ENCODE measurements around the gene ERBB2.

The ERBB2 gene

DNA sequence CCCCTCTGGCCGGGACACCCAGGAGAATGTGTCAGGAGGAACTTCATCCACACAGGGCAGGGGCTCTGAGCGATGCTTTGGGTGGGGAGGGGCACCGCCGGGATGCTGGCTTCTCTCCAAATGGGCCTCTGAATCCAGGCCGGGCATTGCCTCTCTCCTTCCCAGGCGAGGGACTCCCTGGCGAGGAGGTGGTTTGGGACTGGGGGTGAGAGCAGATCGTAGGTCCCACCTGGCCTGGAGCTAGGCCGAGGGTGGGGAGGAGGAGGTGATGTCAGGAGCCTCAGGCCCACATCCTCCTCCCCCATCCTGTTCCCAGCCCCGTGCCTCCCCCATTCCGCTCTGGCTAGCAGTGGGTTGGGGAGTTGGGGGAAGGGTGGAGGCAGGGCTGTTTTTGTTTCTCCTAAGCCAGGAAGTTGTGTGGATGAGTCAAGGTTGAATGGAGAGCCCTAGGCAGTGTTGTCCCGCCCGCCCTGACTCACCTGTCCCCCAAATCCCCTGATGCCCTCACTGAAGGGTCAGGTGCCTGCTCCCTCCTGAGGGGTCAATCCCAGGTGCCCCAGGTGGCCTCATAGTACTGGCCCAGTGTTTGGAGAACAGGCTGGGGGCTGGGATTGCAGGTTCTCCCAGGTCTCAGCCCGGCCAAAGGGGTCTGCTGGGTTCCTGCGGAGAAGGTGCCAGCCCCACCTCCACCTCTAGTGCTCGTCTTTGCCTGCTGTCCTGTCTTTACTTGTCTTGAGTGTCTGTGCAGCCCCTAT is 40.7 kb downstream of the ERBB2 start:
- H4K5ac ChIP-seq (ENCODE audit: low read length), result no peak overlapping the region
- peaks cover 2% of the 10 kb centered on the region for H3K36me3 ChIP-seq (ENCODE audit: control insufficient read depth, insufficient read depth, low read length)
- H3K4me1 ChIP-seq (ENCODE audit: control insufficient read depth, low read depth, low read length), result no peaks in the 10 kb centered on the region
- DNase-seq, result peak; percentile 96
- H3K23ac ChIP-seq (ENCODE audit: low read length), result no peak overlapping the region
- no peak overlapping the region for H2BK120ac ChIP-seq (ENCODE audit: low read depth, low read length)
- H2BK15ac ChIP-seq (replicated peaks; ENCODE audit: low read depth), result no peak overlapping the region
- H3K9ac ChIP-seq (ENCODE audit: low read length), result peak overlapping the region; percentile 63
- H3K79me2 ChIP-seq (ENCODE audit: control insufficient read depth, insufficient read depth, low read length), result peaks cover 4% of the 10 kb centered on the region
- no peak overlapping the region for H4K8ac ChIP-seq (ENCODE audit: low read depth, low read length)
- peak overlapping the region; percentile 51 for H3K27ac ChIP-seq (ENCODE audit: low read depth, low read length)
- H3K79me1 ChIP-seq (ENCODE audit: low read length), result no peaks in the 10 kb centered on the region
- H2BK5ac ChIP-seq (ENCODE audit: low read length), result peak overlapping the region; percentile 33
- peak overlapping the region; percentile 59 for H3K4me2 ChIP-seq (ENCODE audit: low read length)
- no peak overlapping the region for H3K4me3 ChIP-seq (ENCODE audit: low read length)
- no peak overlapping the region for H2AK5ac ChIP-seq (ENCODE audit: low read length)
- no CpG with 5 or more reads among the region's 16 CpGs for WGBS (ENCODE audit: extremely low coverage, insufficient coverage, low lambda C conversion rate)
- H3K18ac ChIP-seq (ENCODE audit: low read length), result peak overlapping the region; percentile 55
- peak overlapping the region; percentile 71 for H3K56ac ChIP-seq (ENCODE audit: low read length)
- no peak overlapping the region for H3K4ac ChIP-seq (ENCODE audit: low read depth, low read length)
- no peaks in the 10 kb centered on the region for H3K27me3 ChIP-seq (ENCODE audit: insufficient read depth, low read length, poor library complexity)

DNA sequence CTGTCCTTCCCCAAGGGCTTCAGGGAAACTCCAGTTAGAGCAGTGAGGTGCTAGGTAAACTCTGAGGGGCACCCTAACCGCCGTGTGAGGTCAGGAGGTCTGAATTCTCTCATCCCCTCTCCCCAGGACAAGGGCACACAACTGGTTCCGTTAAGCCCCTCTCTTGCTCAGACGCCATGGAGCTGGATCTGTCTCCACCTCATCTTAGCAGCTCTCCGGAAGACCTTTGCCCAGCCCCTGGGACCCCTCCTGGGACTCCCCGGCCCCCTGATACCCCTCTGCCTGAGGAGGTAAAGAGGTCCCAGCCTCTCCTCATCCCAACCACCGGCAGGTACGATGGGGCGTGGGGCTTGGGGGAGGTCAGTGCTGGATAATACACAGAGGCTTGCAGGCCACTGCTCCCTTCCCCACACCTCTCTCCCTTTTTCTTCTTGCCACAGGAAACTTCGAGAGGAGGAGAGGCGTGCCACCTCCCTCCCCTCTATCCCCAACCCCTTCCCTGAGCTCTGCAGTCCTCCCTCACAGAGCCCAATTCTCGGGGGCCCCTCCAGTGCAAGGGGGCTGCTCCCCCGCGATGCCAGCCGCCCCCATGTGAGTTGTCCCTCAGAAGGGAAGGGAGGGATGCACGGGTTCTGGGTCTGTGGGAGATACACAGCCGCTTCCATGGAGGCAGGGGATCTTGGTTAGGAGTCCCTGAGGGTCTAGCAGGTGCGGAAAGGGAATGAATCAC is 42.4 kb downstream of the ERBB2 start:
- no peak overlapping the region for H2BK5ac ChIP-seq (ENCODE audit: low read length)
- H3K79me2 ChIP-seq (ENCODE audit: control insufficient read depth, insufficient read depth, low read length), result peaks cover 4% of the 10 kb centered on the region
- H3K27me3 ChIP-seq (ENCODE audit: insufficient read depth, low read length, poor library complexity), result no peaks in the 10 kb centered on the region
- H2BK15ac ChIP-seq (replicated peaks; ENCODE audit: low read depth), result no peak overlapping the region
- H3K9ac ChIP-seq (ENCODE audit: low read length), result no peak overlapping the region
- no peak overlapping the region for H4K5ac ChIP-seq (ENCODE audit: low read length)
- H3K4me3 ChIP-seq (ENCODE audit: low read length), result no peak overlapping the region
- H3K79me1 ChIP-seq (ENCODE audit: low read length), result no peaks in the 10 kb centered on the region
- H3K36me3 ChIP-seq (ENCODE audit: control insufficient read depth, insufficient read depth, low read length), result peaks cover 2% of the 10 kb centered on the region
- H3K56ac ChIP-seq (ENCODE audit: low read length), result no peak overlapping the region
- no peak overlapping the region for H3K23ac ChIP-seq (ENCODE audit: low read length)
- no peak overlapping the region for H3K4ac ChIP-seq (ENCODE audit: low read depth, low read length)
- H3K4me2 ChIP-seq (ENCODE audit: low read length), result no peak overlapping the region
- no peak for DNase-seq
- H2AK5ac ChIP-seq (ENCODE audit: low read length), result no peak overlapping the region
- no peak overlapping the region for H4K8ac ChIP-seq (ENCODE audit: low read depth, low read length)
- no peak overlapping the region for H3K18ac ChIP-seq (ENCODE audit: low read length)
- no peak overlapping the region for H2BK120ac ChIP-seq (ENCODE audit: low read depth, low read length)
- no CpG with 5 or more reads among the region's 18 CpGs for WGBS (ENCODE audit: extremely low coverage, insufficient coverage, low lambda C conversion rate)
- no peaks in the 10 kb centered on the region for H3K4me1 ChIP-seq (ENCODE audit: control insufficient read depth, low read depth, low read length)
- no peak overlapping the region for H3K27ac ChIP-seq (ENCODE audit: low read depth, low read length)

DNA sequence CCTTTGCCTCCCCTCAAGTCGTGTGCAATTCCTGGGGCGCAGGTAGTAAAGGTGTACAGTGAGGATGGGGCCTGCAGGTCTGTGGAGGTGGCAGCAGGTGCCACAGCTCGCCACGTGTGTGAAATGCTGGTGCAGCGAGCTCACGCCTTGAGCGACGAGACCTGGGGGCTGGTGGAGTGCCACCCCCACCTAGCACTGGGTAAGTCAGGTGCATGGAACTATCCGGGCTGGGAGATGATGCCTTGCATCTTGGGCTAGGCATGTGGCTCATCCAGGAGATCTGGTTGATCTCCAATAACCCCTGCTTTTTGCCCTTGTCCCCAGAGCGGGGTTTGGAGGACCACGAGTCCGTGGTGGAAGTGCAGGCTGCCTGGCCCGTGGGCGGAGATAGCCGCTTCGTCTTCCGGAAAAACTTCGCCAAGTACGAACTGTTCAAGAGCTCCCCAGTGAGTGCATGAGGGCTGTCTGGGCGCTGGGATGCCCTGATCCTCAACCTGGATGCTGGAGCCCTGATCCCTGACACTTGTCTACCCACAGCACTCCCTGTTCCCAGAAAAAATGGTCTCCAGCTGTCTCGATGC is 43.1 kb downstream of the ERBB2 start:
- Histone ChIP-seq H2BK15ac (replicated peaks; ENCODE audit: low read depth) (no peak overlapping the region), H2BK120ac (ENCODE audit: low read depth, low read length) (no peak overlapping the region), H3K18ac (ENCODE audit: low read length) (no peak overlapping the region), H3K79me2 (ENCODE audit: control insufficient read depth, insufficient read depth, low read length) (peaks cover 4% of the 10 kb centered on the region), H3K4ac (ENCODE audit: low read depth, low read length) (no peak overlapping the region), H3K23ac (ENCODE audit: low read length) (no peak overlapping the region), H2BK5ac (ENCODE audit: low read length) (no peak overlapping the region), H3K4me2 (ENCODE audit: low read length) (no peak overlapping the region), H3K36me3 (ENCODE audit: control insufficient read depth, insufficient read depth, low read length) (peaks cover 2% of the 10 kb centered on the region), H2AK5ac (ENCODE audit: low read length) (no peak overlapping the region), H3K56ac (ENCODE audit: low read length) (no peak overlapping the region), H3K27ac (ENCODE audit: low read depth, low read length) (no peak overlapping the region), H3K4me1 (ENCODE audit: control insufficient read depth, low read depth, low read length) (no peaks in the 10 kb centered on the region), H4K8ac (ENCODE audit: low read depth, low read length) (no peak overlapping the region), H3K27me3 (ENCODE audit: insufficient read depth, low read length, poor library complexity) (no peaks in the 10 kb centered on the region), H3K4me3 (ENCODE audit: low read length) (no peak overlapping the region), H3K9ac (ENCODE audit: low read length) (no peak overlapping the region), H3K79me1 (ENCODE audit: low read length) (no peaks in the 10 kb centered on the region), H4K5ac (ENCODE audit: low read length) (no peak overlapping the region)
- WGBS (ENCODE audit: extremely low coverage, insufficient coverage, low lambda C conversion rate), result no CpG with 5 or more reads among the region's 21 CpGs
- DNase-seq, result no peak

- H3K27me3 ChIP-seq (ENCODE audit: insufficient read depth, low read length, poor library complexity), result no peaks in the 10 kb centered on the region
- H3K36me3 ChIP-seq (ENCODE audit: control insufficient read depth, insufficient read depth, low read length), result peaks cover 2% of the 10 kb centered on the region
- H3K79me1 ChIP-seq (ENCODE audit: low read length), result no peaks in the 10 kb centered on the region
- H3K79me2 ChIP-seq (ENCODE audit: control insufficient read depth, insufficient read depth, low read length), result peaks cover 4% of the 10 kb centered on the region
- no peak overlapping the region for H3K4me2 ChIP-seq (ENCODE audit: low read length)
- no peak overlapping the region for H3K9ac ChIP-seq (ENCODE audit: low read length)
- no peak overlapping the region for H3K18ac ChIP-seq (ENCODE audit: low read length)
- no peak overlapping the region for H4K5ac ChIP-seq (ENCODE audit: low read length)
- no peak overlapping the region for H4K8ac ChIP-seq (ENCODE audit: low read depth, low read length)
- H3K23ac ChIP-seq (ENCODE audit: low read length), result no peak overlapping the region
- WGBS (ENCODE audit: extremely low coverage, insufficient coverage, low lambda C conversion rate), result no CpG with 5 or more reads among the region's 16 CpGs
- H3K4me1 ChIP-seq (ENCODE audit: control insufficient read depth, low read depth, low read length), result no peaks in the 10 kb centered on the region
- H3K56ac ChIP-seq (ENCODE audit: low read length), result no peak overlapping the region
- no peak overlapping the region for H3K4me3 ChIP-seq (ENCODE audit: low read length)
- H3K27ac ChIP-seq (ENCODE audit: low read depth, low read length), result no peak overlapping the region
- H2AK5ac ChIP-seq (ENCODE audit: low read length), result no peak overlapping the region
- no peak overlapping the region for H2BK120ac ChIP-seq (ENCODE audit: low read depth, low read length)
- H2BK15ac ChIP-seq (replicated peaks; ENCODE audit: low read depth), result no peak overlapping the region
- no peak overlapping the region for H3K4ac ChIP-seq (ENCODE audit: low read depth, low read length)
- no peak overlapping the region for H2BK5ac ChIP-seq (ENCODE audit: low read length)
- no peak for DNase-seq
These were observed 44.4 kb downstream of the ERBB2 start for GRCh38 chr17:39744075-39744835.

GRCh38 chr17:39744836-39745215 is 45.0 kb downstream of the ERBB2 start:
- H3K27me3 ChIP-seq (ENCODE audit: insufficient read depth, low read length, poor library complexity), result no peaks in the 10 kb centered on the region

More at GRCh38 chr17:39744836-39745215, 45.0 kb downstream of the ERBB2 start:
- Histone ChIP-seq H3K79me2 (ENCODE audit: control insufficient read depth, insufficient read depth, low read length) (peaks cover 4% of the 10 kb centered on the region), H2AK5ac (ENCODE audit: low read length) (no peak overlapping the region), H3K36me3 (ENCODE audit: control insufficient read depth, insufficient read depth, low read length) (peaks cover 2% of the 10 kb centered on the region), H2BK15ac (replicated peaks; ENCODE audit: low read depth) (no peak overlapping the region), H3K27ac (ENCODE audit: low read depth, low read length) (no peak overlapping the region), H3K56ac (ENCODE audit: low read length) (no peak overlapping the region), H3K4me3 (ENCODE audit: low read length) (no peak overlapping the region), H3K9ac (ENCODE audit: low read length) (no peak overlapping the region), H3K4me1 (ENCODE audit: control insufficient read depth, low read depth, low read length) (no peaks in the 10 kb centered on the region), H3K4me2 (ENCODE audit: low read length) (no peak overlapping the region), H3K23ac (ENCODE audit: low read length) (no peak overlapping the region), H4K8ac (ENCODE audit: low read depth, low read length) (no peak overlapping the region), H3K79me1 (ENCODE audit: low read length) (no peaks in the 10 kb centered on the region), H3K4ac (ENCODE audit: low read depth, low read length) (no peak overlapping the region), H3K18ac (ENCODE audit: low read length) (no peak overlapping the region), H2BK5ac (ENCODE audit: low read length) (no peak overlapping the region), H2BK120ac (ENCODE audit: low read depth, low read length) (no peak overlapping the region), H4K5ac (ENCODE audit: low read length) (no peak overlapping the region)
- DNase-seq, result no peak
- WGBS (ENCODE audit: extremely low coverage, insufficient coverage, low lambda C conversion rate), result no CpG with 5 or more reads among the region's 8 CpGs
